GM19397 (cell line): ENCODE results near the gene CGREF1.

Experiments
- ATAC-seq: cut with Tn5 transposase; IDR thresholded peaks from one replicate; pipeline ENCODE4 v1.9.1; 2021; ENCODE audit warnings: mild to moderate bottlenecking, moderate library complexity; ENCODE audit not compliant: unreplicated experiment

CGREF1 gene

GRCh38 chr2:27050996-27051901, 67.7 kb downstream of the CGREF1 start, which contains the start of gene AGBL5:
AGBL5 (plus strand) TSS chr2:27051668; CDS start chr2:27052959, 1,291 bp downstream.
- ATAC-seq, result peak; percentile 66
